H1 (cell line): ENCODE results near the gene CAMK1. TPM values are rescaled to one million over a fixed set of nuclear protein-coding genes. Genes with fewer than 3 reads are reported as not detected.

Experiments
- GABPA ChIP-seq: IDR thresholded peaks from 2 replicates; pipeline ENCODE4 v1.6.1; 2011; ENCODE audit warnings: mild to moderate bottlenecking, low read length, moderate library complexity, borderline replicate concordance; ENCODE audit not compliant: insufficient read depth
- KDM4A ChIP-seq: IDR thresholded peaks from one replicate; pipeline ENCODE4 v1.7.1; 2012; ENCODE audit warnings: low read depth, mild to moderate bottlenecking, moderate library complexity, low read length, inconsistent platforms; ENCODE audit not compliant: severe bottlenecking
- SUZ12 ChIP-seq: fragments of 200-600 bp; sonication (generic); IDR thresholded peaks from 2 replicates; pipeline ENCODE4 v1.6.1; 2012; ENCODE audit warnings: mild to moderate bottlenecking, inconsistent platforms, low read length, moderate library complexity, mixed read lengths
- polyA plus RNA-seq, 7 experiments: library from polyadenylated mRNA; depleted of rRNA in 3 of 7; stranded (reverse) in 5 of 7; unstranded in 2 of 7; fragments of >200 nt in 5 of 7; fragments of 200-250 nt in 2 of 7; gene quantifications; 1 replicate in 5 of 7; 2 replicates in 1 of 7; 4 replicates in 1 of 7; pipeline versions ENCODE4 v1.2.1 to v1.2.3, GENCODE V29; 2011 to 2013; ENCODE audit warnings: missing spikeins in 2 of 7, mixed read lengths in 2 of 7
- total RNA-seq: library from RNA; stranded (reverse); fragmentation: NEBNext Ultra II Directional; extraction: Animal tissue kit (Norgen Biotek cat#: 25700); gene quantifications from 2 replicates; pipeline ENCODE4 v1.2.1, GENCODE V29; 2021

The CAMK1 gene
- total and polyA plus RNA-seq, 2 of the 8 experiments (the other 6 are each of a cell fraction or from before 2014, with no cell fraction given) = 4.9 to 5.1 TPM

DNA sequence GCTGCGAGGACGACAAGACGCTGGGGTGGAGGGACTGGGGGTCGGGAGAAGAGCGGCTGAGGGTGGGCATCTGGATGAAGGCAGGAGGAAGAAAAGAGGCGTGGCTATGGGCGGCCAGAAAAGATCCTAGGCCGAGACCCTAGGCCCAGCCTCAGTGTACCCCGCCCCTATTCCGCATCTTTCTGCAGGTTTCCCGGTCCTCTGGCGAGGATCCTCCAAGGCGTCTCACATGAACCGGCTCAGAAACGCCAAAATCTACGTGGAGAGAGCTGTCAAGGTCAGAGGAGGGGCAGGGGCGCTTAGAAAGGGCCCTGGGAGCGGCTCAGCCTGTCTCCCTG, 40.7 kb upstream of the CAMK1 start (continued):
- TF ChIP-seq KDM4A (peak; percentile 2), GABPA (no peak), SUZ12 (no peak)
